Fibroblast of mammary gland (primary cell): ENCODE measurements around the gene MYG1.
A peak's percentile ranks its signal among the peaks of the same experiment; 100 is the strongest.

ENCODE experiments used
- DNase-seq: peaks from one replicate; pipeline ENCODE4 v3.0.0-alpha.2; 2010; ENCODE audit warnings: low read depth
- H3K4me3 ChIP-seq: 2 replicates; pipeline ENCODE4 v1.5.1; 2011; ENCODE audit warnings: low read depth, mild to moderate bottlenecking, low read length, moderate library complexity; ENCODE audit not compliant: control insufficient read depth
- TF ChIP-seq, protein P1 (sequence below): conservative IDR thresholded peaks from 2 replicates; pipeline ENCODE4 v1.5.1; 2011; ENCODE audit warnings: low read depth, low read length, inconsistent platforms; ENCODE audit not compliant: control insufficient read depth, insufficient read depth

The MYG1 gene

GRCh38 chr12:53286448-53286847 is 13.0 kb upstream of the MYG1 start:
- no peak for DNase-seq
- TF ChIP-seq, protein P1, sequence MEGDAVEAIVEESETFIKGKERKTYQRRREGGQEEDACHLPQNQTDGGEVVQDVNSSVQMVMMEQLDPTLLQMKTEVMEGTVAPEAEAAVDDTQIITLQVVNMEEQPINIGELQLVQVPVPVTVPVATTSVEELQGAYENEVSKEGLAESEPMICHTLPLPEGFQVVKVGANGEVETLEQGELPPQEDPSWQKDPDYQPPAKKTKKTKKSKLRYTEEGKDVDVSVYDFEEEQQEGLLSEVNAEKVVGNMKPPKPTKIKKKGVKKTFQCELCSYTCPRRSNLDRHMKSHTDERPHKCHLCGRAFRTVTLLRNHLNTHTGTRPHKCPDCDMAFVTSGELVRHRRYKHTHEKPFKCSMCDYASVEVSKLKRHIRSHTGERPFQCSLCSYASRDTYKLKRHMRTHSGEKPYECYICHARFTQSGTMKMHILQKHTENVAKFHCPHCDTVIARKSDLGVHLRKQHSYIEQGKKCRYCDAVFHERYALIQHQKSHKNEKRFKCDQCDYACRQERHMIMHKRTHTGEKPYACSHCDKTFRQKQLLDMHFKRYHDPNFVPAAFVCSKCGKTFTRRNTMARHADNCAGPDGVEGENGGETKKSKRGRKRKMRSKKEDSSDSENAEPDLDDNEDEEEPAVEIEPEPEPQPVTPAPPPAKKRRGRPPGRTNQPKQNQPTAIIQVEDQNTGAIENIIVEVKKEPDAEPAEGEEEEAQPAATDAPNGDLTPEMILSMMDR, result no peak

DNA sequence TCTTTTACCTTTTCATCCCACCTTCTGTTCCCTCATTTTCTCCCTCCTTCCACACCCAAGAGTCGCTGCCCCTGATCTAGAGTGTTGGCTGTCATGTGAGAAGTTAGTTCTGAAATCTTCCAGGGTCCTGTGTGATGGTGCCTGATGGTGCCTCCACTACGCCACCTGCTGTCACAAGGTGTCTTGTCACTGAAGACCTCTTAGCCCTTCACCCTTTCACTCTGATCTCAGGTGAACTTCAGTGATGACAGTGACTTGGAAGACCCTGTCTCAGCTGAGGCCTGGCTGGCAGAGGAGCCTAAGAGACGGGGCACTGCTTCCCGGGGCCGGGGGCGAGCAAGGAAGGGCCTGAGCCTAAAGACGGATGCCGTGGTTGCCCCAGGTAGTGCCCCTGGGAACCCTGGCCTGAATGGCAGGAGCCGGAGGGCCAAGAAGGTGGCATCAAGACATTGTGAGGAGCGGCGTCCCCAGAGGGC is 11.7 kb upstream of the MYG1 start:
- H3K4me3 ChIP-seq, result no peak overlapping the region
- DNase-seq, result peak; percentile 46

More at GRCh38 chr12:53286448-53286847, 13.0 kb upstream of the MYG1 start:
- H3K4me3 ChIP-seq, result no peak overlapping the region

DNA sequence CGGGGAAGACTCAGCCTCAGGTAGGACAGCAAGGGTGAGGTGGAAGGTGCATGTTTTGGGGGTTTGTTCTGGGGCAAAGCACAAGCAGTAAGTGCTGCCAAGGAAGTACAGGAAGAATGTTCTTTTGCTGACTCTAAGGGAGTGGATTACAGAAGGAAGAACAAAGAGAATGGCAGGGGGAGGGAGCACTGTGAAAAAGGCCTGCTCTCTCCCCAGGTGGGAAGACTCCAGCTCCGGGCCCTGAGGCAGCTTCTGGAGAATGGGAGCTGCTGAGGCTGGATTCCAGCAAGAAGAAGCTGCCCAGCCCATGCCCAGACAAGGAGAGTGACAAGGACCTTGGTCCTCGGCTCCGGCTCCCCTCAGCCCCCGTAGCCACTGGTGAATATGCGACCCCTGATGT is 11.2 kb upstream of the MYG1 start:
- no peak for DNase-seq
- TF ChIP-seq, protein P1, result no peak
- no peak overlapping the region for H3K4me3 ChIP-seq

More for the DNA sequence above, 11.7 kb upstream of the MYG1 start:
- TF ChIP-seq, protein P1, result peak; percentile 46

- TF ChIP-seq, protein P1, result no peak
- no peak overlapping the region for H3K4me3 ChIP-seq
- DNase-seq, result peak; percentile 67
These were observed 9.6 kb upstream of the MYG1 start for GRCh38 chr12:53289891-53290290.

DNA sequence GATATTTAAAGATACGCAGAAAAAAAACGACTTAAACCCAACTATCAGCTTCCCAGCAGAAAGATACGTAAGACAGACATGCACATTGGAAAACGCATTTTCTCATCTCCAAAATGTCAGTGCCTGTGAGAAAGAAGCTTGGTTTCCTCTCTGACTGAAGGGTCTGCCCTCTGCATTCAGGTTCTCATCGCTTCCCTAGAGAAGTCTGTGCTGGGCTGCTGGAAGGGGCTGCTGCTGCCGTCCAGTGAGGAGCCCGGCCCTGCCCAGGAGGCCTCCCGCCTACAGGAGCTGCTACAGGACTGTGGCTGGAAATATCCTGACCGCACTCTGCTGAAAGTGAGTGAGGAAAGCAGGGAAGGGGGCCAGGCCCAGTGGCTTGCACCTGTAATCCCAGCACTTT is 8.8 kb upstream of the MYG1 start:
- TF ChIP-seq, protein P1, result no peak
- no peak overlapping the region for H3K4me3 ChIP-seq
- DNase-seq, result peak; percentile 53

DNA sequence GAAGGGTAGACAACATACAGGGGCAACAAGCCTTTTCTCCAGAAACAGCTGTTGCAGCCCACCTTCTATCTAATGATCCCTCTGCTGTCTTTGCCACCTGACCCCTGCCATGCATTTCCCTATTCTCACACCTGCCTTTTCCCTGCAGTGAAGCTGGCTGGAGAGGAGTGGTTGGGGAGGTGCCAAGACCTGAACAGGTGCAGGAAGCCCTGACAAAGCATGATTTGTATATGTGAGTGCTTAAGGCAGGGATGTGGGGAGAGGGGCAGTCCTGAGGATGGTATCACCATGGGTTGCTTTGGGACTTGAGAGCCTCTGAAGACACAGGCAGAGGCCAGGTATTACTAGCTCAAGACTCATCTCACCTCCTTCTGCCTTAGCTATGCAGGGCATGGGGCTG is 7.1 kb upstream of the MYG1 start:
- DNase-seq, result no peak
- H3K4me3 ChIP-seq, result no peak overlapping the region
- TF ChIP-seq, protein P1, result no peak
